GM12878 (cell line): Measurements from ENCODE around the gene KLHL24. TPM values are rescaled to one million over a fixed set of nuclear protein-coding genes. Genes with fewer than 3 reads are reported as not detected.
"Not testable (repeated sequence)": the region's sequence is repeated elsewhere in the genome, so short reads cannot be mapped to it uniquely, and the experiment has no call there.

Experiments
- ATAC-seq: fragments of 200-7000 bp; cut with Tn5 transposase; 3 replicates; pipeline ENCODE4 v1.9.1; 2020; ENCODE audit warnings: mild to moderate bottlenecking, moderate library complexity
- BruUV-seq: library from RNA; stranded (reverse); fragments of 400-500 nt; replicated peaks from 2 replicates; lab custom pipeline; 2021; lab: Mats Ljungman, UMichigan
- CTCF ChIA-PET: fragments of 300-600 bp; sonication (Branson Sonifier 250); formaldehyde crosslinking; extraction: SDS; loops from one replicate; lab custom pipeline; 2021; ENCODE audit warnings: inconsistent platforms; lab: Yijun Ruan, JAX
- POLR2A ChIA-PET: fragments of 350-600 bp; formaldehyde crosslinking; extraction: SDS; loops from one replicate; lab custom pipeline; 2021; ENCODE audit warnings: inconsistent platforms; lab: Charles Lee
- RAD21 ChIA-PET: fragments of 300-600 bp; sonication (Branson Sonifier 250); formaldehyde crosslinking; loops from one replicate; lab custom pipeline; 2023; ENCODE audit warnings: antibody characterized with exemption; ENCODE audit not compliant: unreplicated experiment; lab: Charles Lee
- SMC1A ChIA-PET: fragments of 300-600 bp; sonication (Branson Sonifier 250); formaldehyde crosslinking; loops from one replicate; lab custom pipeline; 2023; ENCODE audit not compliant: unreplicated experiment, uncharacterized antibody; lab: Charles Lee
- DNase-seq: peaks from one replicate; pipeline ENCODE4 v3.0.0-alpha.2; 2011; ENCODE audit warnings: low read depth, low spot score
- FAIRE-seq: peaks from 3 replicates; lab custom pipeline; 2011; peaks lifted over from hg19 to GRCh38; lab: Jason Lieb, UNC
- H2AFZ ChIP-seq: 2 replicates; pipeline ENCODE4 v1.6.0; 2011; ENCODE audit warnings: low read depth, low read length, control low read depth; ENCODE audit not compliant: control insufficient read depth
- H3K27ac ChIP-seq: 2 replicates; pipeline ENCODE4 v1.5.1; 2011; ENCODE audit warnings: control low read depth; ENCODE audit not compliant: control insufficient read depth, insufficient read depth
- H3K27me3 ChIP-seq, 2 experiments: replicated peaks in 1 of 2; 2 replicates each; pipeline versions ENCODE4 v1.6.0 to v1.6.1; 2011; ENCODE audit warnings: low read length in 1 of 2; ENCODE audit not compliant: control insufficient read depth in 2 of 2, insufficient read depth in 2 of 2
- H3K36me3 ChIP-seq, 2 experiments: 2 replicates each; pipeline ENCODE4 v1.5.1; 2011; ENCODE audit warnings: low read length in 1 of 2; ENCODE audit not compliant: control insufficient read depth in 2 of 2, insufficient read depth in 2 of 2
- H3K4me1 ChIP-seq: 2 replicates; pipeline ENCODE4 v1.6.1; 2011; ENCODE audit warnings: mild to moderate bottlenecking, low read length, moderate library complexity, mixed read lengths; ENCODE audit not compliant: control insufficient read depth, insufficient read depth
- H3K4me2 ChIP-seq: 2 replicates; pipeline ENCODE4 v1.6.0; 2011; ENCODE audit warnings: control low read depth; ENCODE audit not compliant: control insufficient read depth, insufficient read depth
- H3K4me3 ChIP-seq: fragments of 200-600 bp; sonication (generic); 2 replicates; pipeline ENCODE4 v1.5.1; 2016
- H3K79me2 ChIP-seq: 2 replicates; pipeline ENCODE4 v1.6.0; 2011; ENCODE audit warnings: low read length; ENCODE audit not compliant: control insufficient read depth, insufficient read depth
- H3K9ac ChIP-seq: 2 replicates; pipeline ENCODE4 v1.8.0; 2011; ENCODE audit warnings: low read length, control low read depth, mixed read lengths; ENCODE audit not compliant: control insufficient read depth, insufficient read depth
- H3K9me3 ChIP-seq: replicated peaks from 3 replicates; pipeline ENCODE4 v1.5.1; 2011; ENCODE audit warnings: mild to moderate bottlenecking, low read length; ENCODE audit not compliant: control insufficient read depth, insufficient read depth
- H4K20me1 ChIP-seq: 2 replicates; pipeline ENCODE4 v1.6.0; 2011; ENCODE audit not compliant: control insufficient read depth, insufficient read depth
- IKZF2 ChIP-seq, 2 experiments: fragments of 450-650 bp; IDR thresholded peaks; 2 replicates each; pipeline ENCODE4 v1.6.1; 2017; ENCODE audit warnings: mild to moderate bottlenecking in 2 of 2, moderate library complexity in 2 of 2
- WGBS: methylation state at CpG from one replicate; pipeline ENCODE4 v1.1.6; 2016; ENCODE audit warnings: low lambda C conversion rate; ENCODE audit not compliant: insufficient replicate concordance, insufficient coverage; ENCODE audit errors: missing lambda C conversion rate; 5-methylcytosine and 5-hydroxymethylcytosine counted together
- in situ Hi-C: fragments of 300-500 bp; cut with MboI; formaldehyde crosslinking; loops from 9 replicates; pipeline ENCODE4 v1.14.3; 2018; ENCODE audit warnings: mixed read lengths
- intact Hi-C: fragments of 100-400 bp; cut with micrococcal nuclease; formaldehyde crosslinking; loops from one replicate; pipeline ENCODE4 v1.14.2; 2022; ENCODE audit not compliant: unreplicated experiment
- polyA plus RNA-seq, 11 experiments: library from polyadenylated mRNA; depleted of rRNA in 4 of 11; unstranded in 6 of 11; stranded (reverse) in 5 of 11; fragments of >200 nt; fragmentation: Nextera tagmentation in 4 of 11; fragmentation: Illumina TruSeq in 1 of 11; extraction: Ambion mirVana in 4 of 11; extraction: Trizol in 1 of 11; gene quantifications; 1 replicate in 1 of 11; 2 replicates in 10 of 11; pipeline versions ENCODE4 v1.2.1 to v1.2.3, GENCODE V29; 2011 to 2016; ENCODE audit warnings: inconsistent platforms in 2 of 11, missing spikeins in 2 of 11, low read depth in 1 of 11
- total RNA-seq, 4 experiments: library from RNA; depleted of rRNA in 3 of 4; stranded (reverse); fragments of >200 nt in 3 of 4; fragmentation: Illumina TruSeq in 1 of 4; extraction: Trizol in 1 of 4; gene quantifications; 2 replicates each; pipeline versions ENCODE4 v1.2.1 to v1.2.3, GENCODE V29; 2013 to 2021
- TF ChIP-seq, protein P1 (sequence below): fragments of 450-650 bp; IDR thresholded peaks from 2 replicates; pipeline ENCODE4 v1.6.1; 2016; ENCODE audit warnings: mild to moderate bottlenecking
- TF ChIP-seq, protein P2 (sequence below): IDR thresholded peaks from 2 replicates; pipeline ENCODE4 v1.6.1; 2012; ENCODE audit warnings: low read depth, low read length, improper control_type of control experiment

KLHL24 gene
- total and polyA plus RNA-seq, 10 of the 15 experiments (the other 5 are each of a cell fraction or from before 2014, with no cell fraction given): 0.91 to 24.3 (median 5.3) TPM

DNA sequence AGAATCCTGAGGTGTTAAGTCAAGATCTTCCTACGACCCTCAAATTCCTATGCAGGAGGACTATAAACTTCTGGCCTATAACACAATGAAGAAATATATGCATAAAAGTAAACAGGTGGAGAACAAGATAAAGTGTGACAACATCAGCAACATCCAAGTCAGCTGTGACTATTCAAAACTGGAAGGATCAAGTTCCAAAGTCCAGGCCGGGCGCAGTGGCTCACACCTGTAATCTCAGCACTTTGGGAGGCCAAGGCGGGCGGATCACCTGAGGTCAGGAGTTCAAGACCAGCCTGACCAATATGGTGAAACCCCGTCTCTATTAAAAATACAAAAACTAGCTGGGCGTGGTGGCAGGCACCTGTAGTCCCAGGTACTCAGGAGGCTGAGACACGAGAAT lies 2.7 kb upstream of the KLHL24 start:
- H3K9ac ChIP-seq, intact Hi-C loops, RAD21 ChIA-PET, H3K9me3 ChIP-seq, H3K4me2 ChIP-seq, H3K4me3 ChIP-seq, H4K20me1 ChIP-seq, BruUV-seq, in situ Hi-C loops, H2AFZ ChIP-seq, H3K27me3 ChIP-seq, H3K79me2 ChIP-seq, ATAC-seq, H3K27ac ChIP-seq, DNase-seq, H3K36me3 ChIP-seq, FAIRE-seq, POLR2A ChIA-PET: not testable (repeated sequence)
- peaks cover 15% of the 10 kb centered on the region; the same call in 1 of the 2 replicates for H3K4me1 ChIP-seq
- SMC1A ChIA-PET: interaction anchor here (1.5 kb wide), 1 partner anchor 41 kb away, joined by 4 read pairs; no protein-coding TSS in a partner anchor
- WGBS: 79% methylated on average over 7 of the region's 8 CpGs
- CTCF ChIA-PET: interaction anchor here (0.8 kb wide), 1 partner anchor 36 kb away, joined by 3 read pairs; no protein-coding TSS in a partner anchor

DNA sequence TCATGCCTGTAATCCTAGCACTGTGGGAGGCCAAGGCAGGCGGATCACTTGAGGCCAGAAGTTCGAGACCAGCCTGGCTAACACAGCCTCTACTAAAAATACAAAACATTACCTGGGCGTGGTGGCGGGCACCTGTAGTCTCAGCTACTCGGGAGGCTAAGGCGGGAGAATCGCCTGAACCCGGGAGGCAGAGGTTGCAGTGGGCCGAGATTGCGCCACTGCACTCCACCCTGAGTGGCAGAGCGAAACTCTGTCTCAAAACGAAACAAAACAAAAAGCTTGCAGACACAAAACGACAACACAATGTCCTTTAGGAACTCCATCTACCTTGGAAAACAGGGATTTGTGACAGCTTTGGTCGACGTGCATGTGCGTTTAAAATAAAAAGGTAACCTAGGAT lies 716 bp upstream of the KLHL24 start:
- H3K4me2 ChIP-seq: peak overlapping the region; percentile 86
- FAIRE-seq: no peak
- intact Hi-C loops (loop anchor here (2.0 to 5.0 kb wide), 3 partner anchors 42 to 166 kb away; no protein-coding TSS in a partner anchor), in situ Hi-C loops (no loop called here)
- TF ChIP-seq, protein P1, sequence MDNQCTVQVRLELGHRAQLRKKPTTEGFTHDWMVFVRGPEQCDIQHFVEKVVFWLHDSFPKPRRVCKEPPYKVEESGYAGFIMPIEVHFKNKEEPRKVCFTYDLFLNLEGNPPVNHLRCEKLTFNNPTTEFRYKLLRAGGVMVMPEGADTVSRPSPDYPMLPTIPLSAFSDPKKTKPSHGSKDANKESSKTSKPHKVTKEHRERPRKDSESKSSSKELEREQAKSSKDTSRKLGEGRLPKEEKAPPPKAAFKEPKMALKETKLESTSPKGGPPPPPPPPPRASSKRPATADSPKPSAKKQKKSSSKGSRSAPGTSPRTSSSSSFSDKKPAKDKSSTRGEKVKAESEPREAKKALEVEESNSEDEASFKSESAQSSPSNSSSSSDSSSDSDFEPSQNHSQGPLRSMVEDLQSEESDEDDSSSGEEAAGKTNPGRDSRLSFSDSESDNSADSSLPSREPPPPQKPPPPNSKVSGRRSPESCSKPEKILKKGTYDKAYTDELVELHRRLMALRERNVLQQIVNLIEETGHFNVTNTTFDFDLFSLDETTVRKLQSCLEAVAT: 0 out of 2 replicates have a peak, but pooled peaks have one; percentile 41
- TF ChIP-seq, protein P2, sequence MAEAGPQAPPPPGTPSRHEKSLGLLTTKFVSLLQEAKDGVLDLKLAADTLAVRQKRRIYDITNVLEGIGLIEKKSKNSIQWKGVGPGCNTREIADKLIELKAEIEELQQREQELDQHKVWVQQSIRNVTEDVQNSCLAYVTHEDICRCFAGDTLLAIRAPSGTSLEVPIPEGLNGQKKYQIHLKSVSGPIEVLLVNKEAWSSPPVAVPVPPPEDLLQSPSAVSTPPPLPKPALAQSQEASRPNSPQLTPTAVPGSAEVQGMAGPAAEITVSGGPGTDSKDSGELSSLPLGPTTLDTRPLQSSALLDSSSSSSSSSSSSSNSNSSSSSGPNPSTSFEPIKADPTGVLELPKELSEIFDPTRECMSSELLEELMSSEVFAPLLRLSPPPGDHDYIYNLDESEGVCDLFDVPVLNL: no peak
- TF ChIP-seq IKZF2 (IDR thresholded peaks at IDR 0.05): 0 out of 4 replicates have a peak, but pooled peaks of 1 of the 2 experiments have one; percentile 12
- H2AFZ ChIP-seq: peak overlapping the region; percentile 97
- ChIA-PET RAD21 (interaction anchor here (0.9 to 3.9 kb wide), 6 partner anchors 28 to 90 kb away, joined by 3 to 30 read pairs (median 8); partner anchors contain the start of gene YEATS2), SMC1A (interaction anchor here (0.9 to 4.1 kb wide), 17 partner anchors 9 to 165 kb away, joined by 3 to 20 read pairs (median 4); no protein-coding TSS in a partner anchor), CTCF (interaction anchor here (1.0 to 2.5 kb wide), 6 partner anchors 10 to 155 kb away, joined by 3 to 16 read pairs (median 4); no protein-coding TSS in a partner anchor), POLR2A (interaction anchor here (0.6 to 3.3 kb wide), 9 partner anchors 30 to 118 kb away, joined by 3 to 35 read pairs (median 6); partner anchors contain the start of gene YEATS2)
- no peak overlapping the region for H3K27ac ChIP-seq
- H3K27me3 ChIP-seq: no peaks in the 10 kb centered on the region; a peak in 1 of 4 replicates
- no peak overlapping the region; the same call in 1 of the 2 replicates for H3K4me3 ChIP-seq
- 30% methylated on average over 16 of the region's 16 CpGs for WGBS
- H3K79me2 ChIP-seq: no peaks in the 10 kb centered on the region
- H3K9me3 ChIP-seq: no peaks in the 10 kb centered on the region
- peaks cover 19% of the 10 kb centered on the region; the same call in 1 of the 2 replicates for H3K4me1 ChIP-seq
- H4K20me1 ChIP-seq: no peaks in the 10 kb centered on the region
- no peaks in the 10 kb centered on the region for H3K36me3 ChIP-seq
- no peak for DNase-seq
- H3K9ac ChIP-seq: no peak overlapping the region; the same call in 1 of the 2 replicates
- ATAC-seq: no peak
- BruUV-seq: no TSS peak
